A549 (cell line): ENCODE data around the gene SDF2L1. TPM values are rescaled to one million over a fixed set of nuclear protein-coding genes. Genes with fewer than 3 reads are reported as not detected.
A peak's percentile ranks its signal among the peaks of the same experiment; 100 is the strongest.

Source experiments
- ATAC-seq, 2 experiments: fragments of 200-7000 bp in 1 of 2; fragments of >200 bp in 1 of 2; cut with Nextera tagmentation in 1 of 2; cut with Tn5 transposase in 1 of 2; 3 replicates each; pipeline versions ENCODE4 v1.8.0 to v1.9.1; 2018 to 2020; ENCODE audit warnings: mild to moderate bottlenecking in 1 of 2, moderate library complexity in 1 of 2
- CTCF ChIA-PET: fragments of 300-600 bp; sonication (Branson Sonifier 250); formaldehyde crosslinking; extraction: SDS; loops from one replicate; lab custom pipeline; 2021; ENCODE audit warnings: antibody characterized with exemption, inconsistent platforms; lab: Yijun Ruan, JAX
- POLR2A ChIA-PET: fragments of 350-600 bp; formaldehyde crosslinking; extraction: SDS; loops from one replicate; lab custom pipeline; 2021; ENCODE audit warnings: antibody characterized with exemption, inconsistent platforms; lab: Yijun Ruan, JAX
- DNase-seq, 2 experiments: peaks; one replicate each; pipeline versions ENCODE4 v3.0.0 to v3.0.0-alpha.2; 2011 to 2016; ENCODE audit warnings: low read depth in 1 of 2, low spot score in 1 of 2
- FAIRE-seq: peaks from 2 replicates; lab custom pipeline; 2011; peaks lifted over from hg19 to GRCh38; lab: Jason Lieb, UNC
- H3K27ac ChIP-seq, 2 experiments: fragments of >200 bp; sonication (Bioruptor Twin); formaldehyde crosslinking; 3 replicates each; pipeline ENCODE4 v1.5.1; 2016 to 2017
- H3K4me1 ChIP-seq: fragments of >200 bp; sonication (Bioruptor Twin); formaldehyde crosslinking; 3 replicates; pipeline ENCODE4 v1.6.1; 2016
- H3K4me2 ChIP-seq: fragments of >200 bp; sonication (Bioruptor Twin); formaldehyde crosslinking; 3 replicates; pipeline ENCODE4 v1.6.1; 2016
- H3K4me3 ChIP-seq: fragments of >200 bp; sonication (Bioruptor Twin); formaldehyde crosslinking; 3 replicates; pipeline ENCODE4 v1.5.1; 2016
- H3K9me3 ChIP-seq: fragments of >200 bp; sonication (Bioruptor Twin); formaldehyde crosslinking; 3 replicates; pipeline ENCODE4 v1.6.1; 2016
- BCL3 ChIP-seq: fragments of >200 bp; sonication (Bioruptor Twin); formaldehyde crosslinking; IDR thresholded peaks from 3 replicates; pipeline ENCODE4 v1.6.1; 2016
- CEBPB ChIP-seq, 2 experiments: fragments of >200 bp in 1 of 2; sonication (Bioruptor Twin) in 1 of 2; formaldehyde crosslinking in 1 of 2; IDR thresholded peaks; 2 replicates each; pipeline ENCODE4 v1.6.1; 2012 to 2016
- CTCF ChIP-seq: fragments of >200 bp; sonication (Bioruptor Twin); formaldehyde crosslinking; IDR thresholded peaks from 3 replicates; pipeline ENCODE4 v1.5.1; 2016
- ELK1 ChIP-seq: fragments of 150-350 bp; IDR thresholded peaks from 2 replicates; pipeline ENCODE4 v1.6.1; 2014; ENCODE audit warnings: low read depth, mild to moderate bottlenecking, low read length
- EP300 ChIP-seq, 2 experiments: fragments of >200 bp; sonication (Bioruptor Twin); formaldehyde crosslinking; IDR thresholded peaks; 2 replicates in 1 of 2; 3 replicates in 1 of 2; pipeline ENCODE4 v1.6.1; 2016 to 2017
- FOSB ChIP-seq: fragments of 250-450 bp; sonication (Bioruptor Pico); IDR thresholded peaks from 2 replicates; pipeline ENCODE4 v1.5.0; 2020; ENCODE audit warnings: mild to moderate bottlenecking, moderate library complexity
- FOSL2 ChIP-seq, 2 experiments: fragments of 450-650 bp in 1 of 2; fragments of >200 bp in 1 of 2; sonication (Bioruptor Twin) in 1 of 2; formaldehyde crosslinking; IDR thresholded peaks; 2 replicates each; pipeline versions ENCODE4 v1.5.0 to v1.6.1; 2016 to 2020; ENCODE audit warnings: mild to moderate bottlenecking in 1 of 2, moderate library complexity in 1 of 2
- HOXA7 ChIP-seq: fragments of 250-450 bp; sonication (Bioruptor Pico); IDR thresholded peaks from 2 replicates; pipeline ENCODE4 v1.5.0; 2020; ENCODE audit warnings: mild to moderate bottlenecking, moderate library complexity
- HOXB13 ChIP-seq: fragments of 250-450 bp; sonication (Bioruptor Pico); IDR thresholded peaks from 2 replicates; pipeline ENCODE4 v1.5.0; 2020; ENCODE audit warnings: low read depth, mild to moderate bottlenecking, moderate library complexity
- KDM1A ChIP-seq: fragments of 200-600 bp; sonication (generic); IDR thresholded peaks from 2 replicates; pipeline ENCODE4 v1.6.1; 2016; ENCODE audit warnings: low read depth, mild to moderate bottlenecking
- MAFK ChIP-seq: fragments of 450-650 bp; IDR thresholded peaks from 2 replicates; pipeline ENCODE4 v1.6.1; 2014; ENCODE audit not compliant: partially characterized antibody
- PBX3 ChIP-seq: IDR thresholded peaks from 2 replicates; pipeline ENCODE4 v1.6.1; 2012
- TFCP2L1 ChIP-seq: fragments of 250-450 bp; sonication (Bioruptor Pico); IDR thresholded peaks from 2 replicates; pipeline ENCODE4 v1.5.0; 2021; ENCODE audit warnings: mild to moderate bottlenecking
- WGBS: methylation state at CpG from one replicate; pipeline ENCODE4 v1.1.6; 2017; ENCODE audit errors: missing lambda C conversion rate; 5-methylcytosine and 5-hydroxymethylcytosine counted together
- polyA plus RNA-seq, 4 experiments: library from polyadenylated mRNA; depleted of rRNA in 3 of 4; stranded (reverse); fragments of >200 nt; fragmentation: RNase III in 1 of 4; extraction: RNeasy Plus Mini Kit Qiagen cat#74134 plus additional on column Dnase treatment in 1 of 4; gene quantifications; 2 replicates in 3 of 4; 3 replicates in 1 of 4; pipeline ENCODE4 v1.2.3, GENCODE V29; 2011 to 2017

Gene SDF2L1
- polyA plus RNA-seq, 2 of the 4 experiments (the other 2 are of a cell fraction) = 13.7 to 41.9 TPM

- POLR2A ChIA-PET = no interaction called here
- no peak overlapping the region for H3K4me2 ChIP-seq
- no peak overlapping the region for H3K27ac ChIP-seq
- DNase-seq (no peak), ATAC-seq (no peak), FAIRE-seq (no peak)
- no peak overlapping the region for H3K4me3 ChIP-seq
- TF ChIP-seq HOXB13 (CRISPR knock-in tag) (no peak), PBX3 (no peak), ELK1 (no peak)
- CTCF ChIA-PET = interaction anchor here (1.2 to 2.8 kb wide), 5 partner anchors 12 to 23 kb away, joined by 3 to 11 read pairs (median 4); partner anchors contain the start of gene SDF2L1
- WGBS = 79% methylated on average over 12 of the region's 17 CpGs
- peaks cover 11% of the 10 kb centered on the region; the same call in 1 of the 3 replicates for H3K4me1 ChIP-seq
- H3K9me3 ChIP-seq = no peaks in the 10 kb centered on the region
These were observed 19.8 kb upstream of the SDF2L1 start for GRCh38 chr22:21622011-21622918.

- CTCF ChIA-PET = interaction anchor here (0.6 to 2.8 kb wide), 7 partner anchors 10 to 56 kb away, joined by 3 to 11 read pairs (median 3); partner anchors contain the start of gene SDF2L1
- POLR2A ChIA-PET = interaction anchor here (1.1 kb wide), 1 partner anchor 19 kb away, joined by 4 read pairs; the partner anchor contains the start of gene SDF2L1
- FAIRE-seq (no peak), ATAC-seq (no peak), DNase-seq (no peak)
- Histone ChIP-seq H3K27ac (no peak overlapping the region), H3K4me2 (no peak overlapping the region), H3K9me3 (no peaks in the 10 kb centered on the region), H3K4me1 (peaks cover 12% of the 10 kb centered on the region; the same call in 1 of the 3 replicates), H3K4me3 (no peak overlapping the region)
- TF ChIP-seq EP300 (IDR thresholded peaks at IDR 0.05) = no peak
- no peak for TF ChIP-seq FOSL2 (IDR thresholded peaks at IDR 0.05)
- no peak for TF ChIP-seq FOSL2 (CRISPR knock-in tag; IDR thresholded peaks at IDR 0.05)
- no peak for TF ChIP-seq BCL3
- WGBS = 86% methylated on average over 21 of the region's 23 CpGs
These were observed 19.0 kb upstream of the SDF2L1 start for GRCh38 chr22:21622919-21623647.

GRCh38 chr22:21623648-21623970 is 18.5 kb upstream of the SDF2L1 start:
- CTCF ChIA-PET = interaction anchor here (0.6 to 2.8 kb wide), 5 partner anchors 10 to 57 kb away, joined by 3 to 11 read pairs (median 3); partner anchors contain the start of gene SDF2L1
- no peak overlapping the region for H3K4me3 ChIP-seq
- POLR2A ChIA-PET = interaction anchor here (1.1 kb wide), 1 partner anchor 19 kb away, joined by 4 read pairs; the partner anchor contains the start of gene SDF2L1
- H3K9me3 ChIP-seq = no peaks in the 10 kb centered on the region
- FAIRE-seq (no peak), ATAC-seq (peak in 1 of 2 experiments; percentile 3; a peak in 2 of 6 replicates), DNase-seq (no peak)
- H3K27ac ChIP-seq = no peak overlapping the region
- H3K4me1 ChIP-seq = peaks cover 18% of the 10 kb centered on the region; the same call in 1 of the 3 replicates
- WGBS = 76% methylated on average over 6 of the region's 7 CpGs
- H3K4me2 ChIP-seq = no peak overlapping the region
- TF ChIP-seq CTCF = no peak
- TF ChIP-seq KDM1A = no peak
- TF ChIP-seq MAFK = no peak
- TF ChIP-seq PBX3 = no peak
- TF ChIP-seq TFCP2L1 (CRISPR knock-in tag) = no peak
- TF ChIP-seq FOSB (CRISPR knock-in tag) = no peak
- no peak for TF ChIP-seq BCL3
- TF ChIP-seq CEBPB (IDR thresholded peaks at IDR 0.05) = no peak
- no peak for TF ChIP-seq HOXA7 (CRISPR knock-in tag)
- TF ChIP-seq, all 56 proteins: peak for 0
